Body of pancreas (tissue), 4 donors: ENCODE data around the gene PPM1H.

ENCODE experiments used
- CTCF ChIP-seq, 7 experiments: fragments of 450-650 bp in 4 of 7; fragments of 200-600 bp in 3 of 7; sonication (generic) in 3 of 7; IDR thresholded peaks; one replicate each; pipeline ENCODE4 v1.5.1; 2016 to 2019; ENCODE audit warnings: antibody characterized with exemption in 7 of 7
- POLR2A ChIP-seq, 3 donors: fragments of 450-650 bp; IDR thresholded peaks; one replicate each; pipeline ENCODE4 v1.6.1; 2016; ENCODE audit warnings: antibody characterized with exemption in 3 of 3, mild to moderate bottlenecking in 2 of 3

GRCh38 chr12:62882140-62882539, 52.8 kb downstream of the PPM1H start:
- TF ChIP-seq CTCF (IDR thresholded peaks at IDR 0.05) (no peak), POLR2A (IDR thresholded peaks at IDR 0.05) (no peak)
